A673 (cell line): Measurements from ENCODE around the gene MYD88. TPM values are rescaled to one million over a fixed set of nuclear protein-coding genes. Genes with fewer than 3 reads are reported as not detected.
A peak's percentile ranks its signal among the peaks of the same experiment; 100 is the strongest.

Experiments used
- BruUV-seq: library from RNA; stranded (reverse); fragments of 400-500 nt; replicated peaks from 2 replicates; lab custom pipeline; 2021; lab: Mats Ljungman, UMichigan
- CTCF ChIA-PET: fragments of 300-600 bp; sonication (Branson Sonifier 250); formaldehyde crosslinking; loops from one replicate; lab custom pipeline; 2022; ENCODE audit warnings: antibody characterized with exemption; lab: Charles Lee
- POLR2A ChIA-PET: fragments of 300-600 bp; sonication (Branson Sonifier 250); formaldehyde crosslinking; loops from one replicate; lab custom pipeline; 2022; ENCODE audit warnings: antibody characterized with exemption; ENCODE audit not compliant: low non-redundant PET; lab: Charles Lee
- DNase-seq: peaks from one replicate; pipeline ENCODE4 v3.0.0-alpha.2; 2015; ENCODE audit warnings: low spot score
- H3K27ac ChIP-seq: fragments of 200-600 bp; sonication (generic); 2 replicates; pipeline ENCODE4 v1.5.1; 2016; ENCODE audit warnings: mixed run types, low read depth, mild to moderate bottlenecking, mixed read lengths, antibody characterized with exemption, low read length; ENCODE audit not compliant: poor library complexity, severe bottlenecking
- H3K27me3 ChIP-seq: fragments of 200-600 bp; sonication (generic); replicated peaks from 2 replicates; pipeline ENCODE4 v1.6.1; 2017; ENCODE audit warnings: mixed run types, low read depth, mild to moderate bottlenecking, mixed read lengths, antibody characterized with exemption, low read length; ENCODE audit not compliant: insufficient read depth, poor library complexity
- H3K36me3 ChIP-seq: fragments of 200-600 bp; sonication (generic); 2 replicates; pipeline ENCODE4 v1.6.1; 2016; ENCODE audit warnings: mixed run types, mild to moderate bottlenecking, mixed read lengths, antibody characterized with exemption, low read length; ENCODE audit not compliant: insufficient read depth, poor library complexity, severe bottlenecking
- H3K4me1 ChIP-seq: fragments of 200-600 bp; sonication (generic); 2 replicates; pipeline ENCODE4 v1.6.1; 2017; ENCODE audit warnings: mixed run types, mild to moderate bottlenecking, mixed read lengths, antibody characterized with exemption, low read length; ENCODE audit not compliant: insufficient read depth, poor library complexity, severe bottlenecking
- H3K4me3 ChIP-seq: fragments of 200-600 bp; sonication (generic); 2 replicates; pipeline ENCODE4 v1.5.1; 2016; ENCODE audit warnings: low read depth, mixed run types, mild to moderate bottlenecking, mixed read lengths, low read length; ENCODE audit not compliant: poor library complexity, severe bottlenecking
- H3K9me3 ChIP-seq: fragments of 200-600 bp; sonication (generic); 2 replicates; pipeline ENCODE4 v1.6.1; 2016; ENCODE audit warnings: mixed run types, low read depth, mild to moderate bottlenecking, mixed read lengths, antibody characterized with exemption, low read length; ENCODE audit not compliant: poor library complexity, severe bottlenecking
- EZH2 ChIP-seq: fragments of 200-600 bp; sonication (generic); IDR thresholded peaks from 2 replicates; pipeline ENCODE4 v1.6.1; 2017; ENCODE audit warnings: borderline replicate concordance, low read depth, mild to moderate bottlenecking, mixed read lengths, antibody characterized with exemption, low read length; ENCODE audit not compliant: poor library complexity, severe bottlenecking
- intact Hi-C: fragments of 100-400 bp; cut with micrococcal nuclease; formaldehyde crosslinking; loops from one replicate; pipeline ENCODE4 v1.10.0; 2022; ENCODE audit not compliant: unreplicated experiment
- total RNA-seq: library from RNA; stranded (reverse); gene quantifications from 2 replicates; pipeline ENCODE4 v1.2.3, GENCODE V29; 2021
- TF ChIP-seq, protein P1 (sequence below): fragments of 300-800, 200-600 bp; sonication (generic); conservative IDR thresholded peaks from 2 replicates; pipeline ENCODE4 v1.5.1; 2017; ENCODE audit warnings: low read depth, mild to moderate bottlenecking, antibody characterized with exemption, low read length, moderate library complexity, mixed read lengths

Gene MYD88
- total RNA-seq, 1 experiment from 2014 or later = 11.9 TPM

DNA sequence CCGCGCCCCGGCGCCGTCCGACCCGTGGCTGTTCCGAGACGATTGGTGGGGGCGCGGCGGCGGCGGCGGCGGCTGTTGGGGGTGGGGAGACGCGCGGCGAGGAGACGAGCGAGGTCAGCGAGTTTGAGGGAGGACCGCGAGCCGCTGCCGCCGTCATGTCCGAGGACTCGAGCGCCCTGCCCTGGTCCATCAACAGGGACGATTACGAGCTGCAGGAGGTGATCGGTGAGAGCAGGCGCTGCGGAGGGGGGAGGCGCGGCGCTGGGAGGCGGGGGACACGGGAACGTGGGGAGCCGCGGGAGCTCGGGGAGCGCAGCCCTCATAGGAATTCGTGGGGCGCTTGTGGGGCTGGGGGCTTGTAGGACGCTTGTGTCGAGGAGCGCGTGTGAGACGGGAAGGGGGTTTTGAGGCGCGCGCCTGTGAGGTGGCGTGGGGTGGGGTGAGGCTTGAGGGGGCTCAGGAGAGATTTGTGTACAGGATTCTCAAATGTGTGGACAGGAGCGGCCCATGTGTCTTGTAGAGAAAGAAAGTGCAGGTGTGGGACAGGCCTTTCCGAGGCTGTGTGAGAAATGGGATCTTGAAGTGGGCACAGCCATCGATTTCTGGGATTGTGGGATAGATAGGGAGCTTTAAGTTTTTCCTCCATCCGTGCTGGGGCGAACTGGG lies 27.4 kb downstream of the MYD88 start:
- Histone ChIP-seq H3K4me1 (peaks cover 6% of the 10 kb centered on the region), H3K27me3 (no peaks in the 10 kb centered on the region), H3K27ac (peak overlapping the region; percentile 98), H3K9me3 (no peaks in the 10 kb centered on the region), H3K36me3 (no peaks in the 10 kb centered on the region), H3K4me3 (peak overlapping the region; percentile 78)
- no TSS peak for BruUV-seq
- DNase-seq = peak; percentile 4
- ChIA-PET POLR2A (no interaction called here), CTCF (no interaction called here)
- TF ChIP-seq, protein P1, sequence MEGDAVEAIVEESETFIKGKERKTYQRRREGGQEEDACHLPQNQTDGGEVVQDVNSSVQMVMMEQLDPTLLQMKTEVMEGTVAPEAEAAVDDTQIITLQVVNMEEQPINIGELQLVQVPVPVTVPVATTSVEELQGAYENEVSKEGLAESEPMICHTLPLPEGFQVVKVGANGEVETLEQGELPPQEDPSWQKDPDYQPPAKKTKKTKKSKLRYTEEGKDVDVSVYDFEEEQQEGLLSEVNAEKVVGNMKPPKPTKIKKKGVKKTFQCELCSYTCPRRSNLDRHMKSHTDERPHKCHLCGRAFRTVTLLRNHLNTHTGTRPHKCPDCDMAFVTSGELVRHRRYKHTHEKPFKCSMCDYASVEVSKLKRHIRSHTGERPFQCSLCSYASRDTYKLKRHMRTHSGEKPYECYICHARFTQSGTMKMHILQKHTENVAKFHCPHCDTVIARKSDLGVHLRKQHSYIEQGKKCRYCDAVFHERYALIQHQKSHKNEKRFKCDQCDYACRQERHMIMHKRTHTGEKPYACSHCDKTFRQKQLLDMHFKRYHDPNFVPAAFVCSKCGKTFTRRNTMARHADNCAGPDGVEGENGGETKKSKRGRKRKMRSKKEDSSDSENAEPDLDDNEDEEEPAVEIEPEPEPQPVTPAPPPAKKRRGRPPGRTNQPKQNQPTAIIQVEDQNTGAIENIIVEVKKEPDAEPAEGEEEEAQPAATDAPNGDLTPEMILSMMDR = no peak
- no peak for TF ChIP-seq EZH2
- intact Hi-C loops = no loop called here

DNA sequence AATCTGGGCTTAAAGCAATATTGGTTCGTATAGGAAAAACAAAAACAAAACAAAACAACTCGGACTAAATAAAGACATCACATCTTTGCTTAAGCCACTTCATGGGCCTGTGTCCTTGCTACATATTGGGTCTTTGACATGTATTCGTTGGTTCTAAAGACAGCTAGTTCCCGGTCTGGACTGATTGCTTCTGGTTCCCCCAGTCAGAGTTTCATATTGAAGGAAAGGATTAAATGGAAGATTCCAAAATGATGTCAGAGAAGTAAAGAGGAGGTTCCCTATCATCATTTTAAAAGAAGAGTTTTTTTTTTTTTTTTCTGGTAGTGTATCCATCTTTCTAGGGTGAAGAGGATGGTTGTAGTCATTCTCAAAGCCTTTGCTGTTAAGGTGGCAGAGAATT lies 29.1 kb downstream of the MYD88 start:
- no peak for TF ChIP-seq EZH2
- TF ChIP-seq, protein P1 = no peak
- no peak for DNase-seq
- Histone ChIP-seq H3K4me3 (no peak overlapping the region), H3K9me3 (no peaks in the 10 kb centered on the region), H3K36me3 (no peaks in the 10 kb centered on the region), H3K27me3 (no peaks in the 10 kb centered on the region), H3K4me1 (peaks cover 6% of the 10 kb centered on the region), H3K27ac (peak overlapping the region; percentile 57)
- intact Hi-C loops = no loop called here
- CTCF ChIA-PET = no interaction called here
- POLR2A ChIA-PET = no interaction called here
- BruUV-seq = no TSS peak

DNA sequence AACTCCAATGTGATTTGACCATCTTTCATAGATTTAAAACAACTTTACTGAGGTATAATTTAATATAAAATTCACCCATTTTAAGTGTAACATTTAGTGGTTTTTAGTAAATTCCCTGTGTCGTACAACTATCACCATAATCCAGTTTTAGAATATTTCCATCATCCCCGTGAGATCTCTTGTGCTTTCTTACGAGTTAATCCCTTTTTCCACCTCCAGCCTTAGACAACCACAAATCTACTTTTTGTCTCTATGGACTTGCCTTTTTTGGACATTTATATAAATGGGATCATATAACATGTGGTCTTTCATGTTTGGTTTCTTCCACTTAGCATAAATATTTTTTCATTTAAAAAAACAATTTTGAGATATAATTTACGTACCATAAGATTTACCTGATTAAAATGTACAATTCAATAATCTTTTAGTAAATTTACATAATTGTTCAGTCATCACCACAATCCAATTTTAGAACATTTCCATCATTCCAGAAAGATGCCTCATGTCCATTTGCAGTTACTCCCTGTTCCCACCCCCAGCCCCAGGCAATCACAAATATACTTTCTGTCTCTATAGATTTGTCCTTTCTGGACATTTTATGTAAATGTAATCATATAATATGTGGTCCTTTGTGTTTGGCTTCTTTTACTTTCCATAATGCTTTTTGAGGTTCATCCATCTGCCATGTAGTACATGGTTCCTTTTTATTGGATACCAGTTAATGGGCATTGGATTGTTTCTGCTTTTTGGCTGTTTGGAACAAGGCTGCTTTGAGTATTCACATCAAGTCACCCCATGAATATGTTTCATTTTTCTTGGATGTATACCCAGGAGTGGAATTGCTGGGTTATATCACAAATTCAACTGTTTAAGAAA lies 29.9 kb downstream of the MYD88 start:
- BruUV-seq = TSS peak; percentile 32
- CTCF ChIA-PET = no interaction called here
- intact Hi-C loops = no loop called here
- H3K27ac ChIP-seq = peak overlapping the region; percentile 57
- POLR2A ChIA-PET = no interaction called here
- peaks cover 6% of the 10 kb centered on the region for H3K4me1 ChIP-seq
- H3K36me3 ChIP-seq = no peaks in the 10 kb centered on the region
- H3K27me3 ChIP-seq = no peaks in the 10 kb centered on the region
- H3K4me3 ChIP-seq = no peak overlapping the region
- peak; percentile 13 for DNase-seq
- no peak for TF ChIP-seq EZH2
- TF ChIP-seq, protein P1 = no peak
- no peaks in the 10 kb centered on the region for H3K9me3 ChIP-seq
